ENCODE measurements around the gene SMIM14.

DNA sequence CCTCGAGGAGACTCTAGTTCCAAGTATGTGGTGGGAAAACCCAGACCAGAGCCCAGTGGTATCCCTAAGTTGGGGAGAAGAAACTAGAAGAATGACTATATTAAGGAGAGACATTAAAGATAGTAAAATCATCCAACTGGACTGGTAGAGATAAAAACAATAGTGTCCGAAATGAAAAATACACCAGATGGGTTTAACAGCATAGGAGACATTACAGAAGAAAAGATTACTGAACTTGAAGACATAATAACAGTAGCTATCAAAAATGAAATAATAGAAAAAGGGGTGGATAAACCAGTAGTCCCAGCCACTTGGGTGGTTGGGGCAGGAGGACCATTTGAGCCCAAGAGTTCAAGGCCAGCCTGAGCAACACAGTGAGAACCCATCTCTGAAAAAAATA is 31.9 kb downstream of the SMIM14 start:
- TF ChIP-seq CTCF (conservative IDR thresholded peaks at IDR 0.05 in 1 of 2, IDR thresholded peaks at IDR 0.05 in 1 of 2; ENCODE audit: extremely low read depth in 1 of 2, insufficient read depth in 1 of 2, low read depth in 1 of 2, low read length in 2 of 2): no peak
- TF ChIP-seq EZH2 (IDR thresholded peaks at IDR 0.05; ENCODE audit: borderline replicate concordance, low read length): no peak

Measured in mammary epithelial cell (primary cell).